K562 (cell line): ENCODE results near the gene ACER3. TPM values are rescaled to one million over a fixed set of nuclear protein-coding genes. Genes with fewer than 3 reads are reported as not detected.

Source experiments
- ATAC-seq: fragments of 200-7000 bp; cut with Tn5 transposase; 3 replicates; pipeline ENCODE4 v1.9.1; 2020; ENCODE audit warnings: moderate library complexity
- BruUV-seq: library from RNA; stranded (reverse); fragments of 400-500 nt; replicated peaks from 2 replicates; lab custom pipeline; 2021; lab: Mats Ljungman, UMichigan
- CTCF ChIA-PET: fragments of 300-600 bp; formaldehyde crosslinking; extraction: SDS; loops from one replicate; lab custom pipeline; 2021; ENCODE audit warnings: low intra/inter-chr PET ratio; lab: Yijun Ruan, JAX
- POLR2A ChIA-PET: fragments of 300-600, 350-650 bp; sonication (Branson Sonifier 250); formaldehyde crosslinking; extraction: SDS; loops from one replicate; lab custom pipeline; 2021; ENCODE audit warnings: antibody characterized with exemption, inconsistent platforms; lab: Yijun Ruan, JAX
- DNase-seq, 4 experiments: peaks; one replicate each; pipeline versions ENCODE4 v3.0.0 to v3.0.0-alpha.2; 2011 to 2018; ENCODE audit warnings: low spot score in 3 of 4, mixed read lengths in 3 of 4; ENCODE audit errors: extremely low read depth in 1 of 4
- FAIRE-seq: peaks from 2 replicates; lab custom pipeline; 2011; peaks lifted over from hg19 to GRCh38; lab: Jason Lieb, UNC
- H2AFZ ChIP-seq: 2 replicates; pipeline ENCODE4 v1.6.0; 2011; ENCODE audit warnings: low read depth, low read length, control low read depth, inconsistent platforms
- H3K27ac ChIP-seq: fragments of 200-600 bp; 3 replicates; pipeline ENCODE4 v1.8.0; 2011; ENCODE audit warnings: low read depth, mild to moderate bottlenecking, control low read depth, inconsistent platforms, low read length, moderate library complexity, mixed read lengths; ENCODE audit errors: extremely low read depth
- H3K27me3 ChIP-seq, 2 experiments: fragments of 300-600 bp in 1 of 2; 2 replicates in 1 of 2; 3 replicates in 1 of 2; pipeline versions ENCODE4 v1.6.0 to v1.8.0; 2011; ENCODE audit warnings: inconsistent platforms in 2 of 2, low read length in 2 of 2, mild to moderate bottlenecking in 1 of 2, mixed read lengths in 1 of 2, moderate library complexity in 1 of 2; ENCODE audit not compliant: control insufficient read depth in 2 of 2, insufficient read depth in 2 of 2
- H3K36me3 ChIP-seq: fragments of 300-600 bp; 3 replicates; pipeline ENCODE4 v1.8.0; 2011; ENCODE audit warnings: mild to moderate bottlenecking, low read length, inconsistent platforms; ENCODE audit not compliant: control insufficient read depth, insufficient read depth
- H3K4me1 ChIP-seq, 2 experiments: fragments of 200-600 bp in 1 of 2; replicated peaks in 1 of 2; 2 replicates in 1 of 2; 3 replicates in 1 of 2; pipeline versions ENCODE4 v1.5.1 to v1.8.0; 2011; ENCODE audit warnings: inconsistent platforms in 2 of 2, low read length in 2 of 2, mild to moderate bottlenecking in 1 of 2, mixed read lengths in 1 of 2, moderate library complexity in 1 of 2; ENCODE audit not compliant: control insufficient read depth in 2 of 2, insufficient read depth in 2 of 2
- H3K4me2 ChIP-seq: 2 replicates; pipeline ENCODE4 v1.6.1; 2011; ENCODE audit warnings: low read length, control low read depth, inconsistent platforms, mixed read lengths; ENCODE audit not compliant: insufficient read depth
- H3K4me3 ChIP-seq: fragments of 200-600 bp; sonication (generic), shearing (Covaris generic); 2 replicates; pipeline ENCODE4 v1.5.1; 2016; ENCODE audit warnings: control low read depth, inconsistent platforms
- H3K79me2 ChIP-seq: fragments of 200-600 bp; 3 replicates; pipeline ENCODE4 v1.8.0; 2011; ENCODE audit warnings: low read length, inconsistent platforms; ENCODE audit not compliant: control insufficient read depth, insufficient read depth
- H3K9ac ChIP-seq, 2 experiments: 2 replicates each; pipeline versions ENCODE4 v1.6.0 to v1.6.1; 2011; ENCODE audit warnings: low read depth in 2 of 2, low read length in 2 of 2, control low read depth in 1 of 2, inconsistent platforms in 1 of 2, mild to moderate bottlenecking in 1 of 2, mixed read lengths in 1 of 2; ENCODE audit not compliant: insufficient read depth in 1 of 2
- H3K9me1 ChIP-seq: one replicate; pipeline ENCODE4 v1.6.0; 2011; ENCODE audit warnings: inconsistent platforms, mild to moderate bottlenecking, low read length, moderate library complexity; ENCODE audit not compliant: control insufficient read depth, insufficient read depth
- H3K9me3 ChIP-seq: replicated peaks from 2 replicates; pipeline ENCODE4 v1.5.1; 2011; ENCODE audit warnings: low read depth, low read length, inconsistent platforms; ENCODE audit not compliant: control insufficient read depth, insufficient read depth
- H4K20me1 ChIP-seq: replicated peaks from 2 replicates; pipeline ENCODE4 v1.6.1; 2011; ENCODE audit warnings: low read length, inconsistent platforms, mixed read lengths; ENCODE audit not compliant: control insufficient read depth, insufficient read depth
- RCOR1 ChIP-seq, 2 experiments: IDR thresholded peaks; 2 replicates each; pipeline ENCODE4 v1.6.1; 2012; ENCODE audit warnings: low read depth in 2 of 2, low read length in 2 of 2, borderline replicate concordance in 1 of 2, improper control_type of control experiment in 1 of 2
- ZNF444 ChIP-seq: fragments of 250-450 bp; sonication (Bioruptor Pico); IDR thresholded peaks from 2 replicates; pipeline ENCODE4 v1.4.0; 2020; ENCODE audit warnings: mild to moderate bottlenecking, moderate library complexity
- WGBS: fragments of 100-300 bp; shearing (Covaris generic); methylation state at CpG from one replicate; pipeline ENCODE4 v1.1.6; 2016; ENCODE audit warnings: low coverage, mixed read lengths; ENCODE audit not compliant: insufficient coverage; ENCODE audit errors: missing lambda C conversion rate; 5-methylcytosine and 5-hydroxymethylcytosine counted together
- in situ Hi-C: fragments of 300-500 bp; cut with MboI; formaldehyde crosslinking; loops from 4 replicates; pipeline ENCODE4 v1.15.0; 2018; ENCODE audit warnings: inconsistent platforms, mixed read lengths
- intact Hi-C: fragments of 100-400 bp; cut with micrococcal nuclease; formaldehyde crosslinking; loops from 2 replicates; pipeline ENCODE4 v1.14.2; 2022
- polyA plus RNA-seq, 8 experiments: library from polyadenylated mRNA; depleted of rRNA in 4 of 8; stranded (reverse) in 5 of 8; unstranded in 3 of 8; fragments of >200 nt; fragmentation: Nextera tagmentation in 2 of 8; fragmentation: Illumina TruSeq in 1 of 8; extraction: Ambion mirVana in 2 of 8; extraction: Trizol in 1 of 8; gene quantifications; 2 replicates each; pipeline versions ENCODE4 v1.2.1 to v1.2.3, GENCODE V29; 2011 to 2014; ENCODE audit warnings: inconsistent platforms in 1 of 8, missing spikeins in 1 of 8
- total RNA-seq, 7 experiments: library from RNA; depleted of rRNA in 6 of 7; stranded (reverse); fragments of >200 nt in 6 of 7; fragmentation: Illumina TruSeq in 2 of 7; extraction: Trizol in 2 of 7; gene quantifications; 2 replicates each; pipeline versions ENCODE4 v1.2.1 to v1.2.3, GENCODE V29; 2011 to 2021; ENCODE audit warnings: low replicate concordance in 1 of 7

Gene ACER3
- total and polyA plus RNA-seq, 9 of the 15 experiments (the other 6 are each of a cell fraction or from before 2014, with no cell fraction given): 2.0 to 23.8 (median 9.5) TPM

DNA sequence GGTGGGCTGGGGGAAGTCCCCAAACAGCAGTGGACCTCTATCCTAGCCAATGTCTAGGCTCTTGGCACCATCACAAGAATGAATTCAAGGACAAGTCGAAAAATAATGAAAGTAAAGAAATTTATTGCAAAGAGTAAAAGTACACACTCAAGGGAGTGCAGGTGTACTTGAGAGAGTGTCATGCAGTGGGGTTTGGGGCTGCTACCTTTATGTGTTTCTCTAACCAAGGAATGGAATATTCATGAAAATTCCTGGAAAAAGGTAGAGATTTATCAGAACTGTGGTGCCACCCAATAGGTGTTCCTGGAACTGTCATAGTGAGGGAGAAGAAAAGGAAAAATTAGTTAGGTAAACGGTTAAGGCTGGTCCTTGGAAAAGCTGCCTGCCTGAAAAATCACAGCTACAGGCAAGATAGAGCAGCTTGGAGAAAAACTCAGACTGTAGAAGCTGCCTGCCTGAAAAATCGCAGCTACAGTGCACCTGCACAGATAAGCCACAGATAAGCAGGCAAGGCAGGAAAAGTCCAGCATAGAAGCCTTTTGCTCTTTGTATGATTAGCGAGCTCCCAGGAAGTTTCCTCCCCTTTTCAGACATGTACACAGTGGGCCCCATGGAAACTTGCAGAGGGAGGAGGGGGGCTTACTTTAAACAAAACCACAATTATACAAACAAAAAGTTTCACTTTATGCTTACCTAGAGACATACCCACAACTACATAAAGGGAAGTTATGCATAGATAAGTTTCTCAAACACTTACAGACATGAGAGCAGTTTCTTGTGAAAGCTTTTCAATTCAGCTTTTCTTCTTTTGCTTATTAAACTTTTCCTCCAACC, 102.1 kb downstream of the ACER3 start:
- H3K4me3 ChIP-seq: no peak overlapping the region
- no peaks in the 10 kb centered on the region for H3K27me3 ChIP-seq
- no peaks in the 10 kb centered on the region for H3K79me2 ChIP-seq
- H3K9me3 ChIP-seq: 0 out of 2 replicates have a peak, but pooled peaks cover 2% of the 10 kb centered on the region
- no peak overlapping the region for H3K27ac ChIP-seq
- POLR2A ChIA-PET: interaction anchor here (1.0 kb wide), 1 partner anchor 16 kb away, joined by 4 read pairs; no protein-coding TSS in a partner anchor
- DNase-seq (no peak), FAIRE-seq (no peak), ATAC-seq (no peak)
- WGBS: 29% methylated on average over 4 of the region's 4 CpGs
- H2AFZ ChIP-seq: no peak overlapping the region
- no TSS peak for BruUV-seq
- in situ Hi-C loops: no loop called here
- CTCF ChIA-PET: interaction anchor here (0.7 kb wide), 1 partner anchor 1896 kb away, joined by 4 read pairs; no protein-coding TSS in a partner anchor
- H3K4me2 ChIP-seq: no peak overlapping the region
- H3K4me1 ChIP-seq: no peaks in the 10 kb centered on the region
- H4K20me1 ChIP-seq: no peaks in the 10 kb centered on the region
- TF ChIP-seq RCOR1 (IDR thresholded peaks at IDR 0.05; ENCODE audit: borderline replicate concordance in 1 of 2, low read depth in 2 of 2, low read length in 2 of 2) (peak in 1 of 2 experiments; percentile 53; a peak in 1 of 4 replicates), ZNF444 (CRISPR knock-in tag) (no peak)
- intact Hi-C loops: no loop called here
- H3K36me3 ChIP-seq: 0 out of 3 replicates have a peak, but pooled peaks cover 4% of the 10 kb centered on the region
- no peaks in the 10 kb centered on the region for H3K9me1 ChIP-seq
- no peak overlapping the region for H3K9ac ChIP-seq
